Spinal cord (tissue), 10 donors: ENCODE measurements around the gene NDUFAF8. TPM values are rescaled to one million over a fixed set of nuclear protein-coding genes. Genes with fewer than 3 reads are reported as not detected.

Experiments
- DNase-seq, 6 donors: peaks; one replicate each; pipeline versions ENCODE4 v3.0.0 to v3.0.0-alpha.2; 2013 to 2015; ENCODE audit warnings: low spot score in 6 of 6, low read depth in 4 of 6
- H3K27ac ChIP-seq: one replicate; pipeline ENCODE4 v1.5.1; 2013; ENCODE audit warnings: low read depth, low read length, control low read depth
- H3K27me3 ChIP-seq: one replicate; pipeline ENCODE4 v1.6.1; 2013; ENCODE audit warnings: low read length; ENCODE audit not compliant: control insufficient read depth, insufficient read depth
- H3K36me3 ChIP-seq: one replicate; pipeline ENCODE4 v1.6.1; 2013; ENCODE audit warnings: low read length; ENCODE audit not compliant: control insufficient read depth, insufficient read depth
- H3K4me1 ChIP-seq: one replicate; pipeline ENCODE4 v1.6.1; 2013; ENCODE audit warnings: low read length; ENCODE audit not compliant: control insufficient read depth, insufficient read depth
- H3K4me3 ChIP-seq: one replicate; pipeline ENCODE4 v1.5.1; 2013; ENCODE audit warnings: low read depth, low read length, control low read depth
- H3K9me3 ChIP-seq: one replicate; pipeline ENCODE4 v1.6.1; 2013; ENCODE audit warnings: low read length; ENCODE audit not compliant: control insufficient read depth, insufficient read depth
- WGBS: methylation state at CpG from one replicate; pipeline ENCODE4 v1.1.5; 2013; ENCODE audit warnings: missing lambda C conversion rate; ENCODE audit not compliant: insufficient coverage; 5-methylcytosine and 5-hydroxymethylcytosine counted together
- polyA plus RNA-seq, 2 donors: library from polyadenylated mRNA; unstranded; fragments of 120-200 nt; gene quantifications; one replicate each; pipeline ENCODE4 v1.2.1, GENCODE V29; 2013; ENCODE audit not compliant: insufficient read length in 2 of 2
- total RNA-seq, 2 donors: library from RNA; depleted of rRNA in 1 of 2; stranded (reverse); fragments of 120-200 nt in 1 of 2; fragments of >200 nt in 1 of 2; gene quantifications; one replicate each; pipeline versions ENCODE4 v1.2.3 to v1.2.4, GENCODE V29; 2013 to 2014
- donor health status: healthy.

NDUFAF8 gene
- total and polyA plus RNA-seq, 4 donors: 9.4 to 87.6 (median 73.9) TPM

GRCh38 chr17:81209141-81209540 is 30.0 kb upstream of the NDUFAF8 start:
- WGBS: 95% methylated on average over 14 of the region's 16 CpGs
- H3K27me3 ChIP-seq: no peaks in the 10 kb centered on the region
- peaks cover 7% of the 10 kb centered on the region for H3K4me1 ChIP-seq
- H3K36me3 ChIP-seq: peaks cover 65% of the 10 kb centered on the region
- no peak for DNase-seq
- H3K9me3 ChIP-seq: no peaks in the 10 kb centered on the region
- H3K27ac ChIP-seq: no peak overlapping the region
- H3K4me3 ChIP-seq: no peak overlapping the region

DNA sequence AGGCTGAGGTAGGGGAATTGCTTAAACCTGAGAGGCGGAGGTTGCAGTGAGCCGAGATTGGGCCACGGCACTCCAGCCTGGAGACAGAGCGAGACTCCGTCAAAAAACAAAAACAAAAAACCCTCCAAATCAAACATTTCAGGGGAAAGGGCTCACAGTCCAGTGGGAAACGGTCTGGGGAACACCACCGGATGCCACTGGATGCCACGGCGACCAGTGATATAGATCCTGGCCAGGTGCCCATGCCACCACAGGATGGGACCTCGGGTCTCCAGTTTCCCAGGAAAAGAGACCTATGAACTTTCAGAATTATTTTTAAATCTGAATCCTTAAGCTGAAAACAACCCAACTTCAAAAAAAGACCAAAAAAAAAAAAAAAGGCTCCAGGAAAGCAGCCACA is 28.7 kb upstream of the NDUFAF8 start:
- peaks cover 7% of the 10 kb centered on the region for H3K4me1 ChIP-seq
- peaks cover 57% of the 10 kb centered on the region for H3K36me3 ChIP-seq
- no peak overlapping the region for H3K4me3 ChIP-seq
- 49% methylated on average over 6 of the region's 10 CpGs for WGBS
- H3K27me3 ChIP-seq: no peaks in the 10 kb centered on the region
- H3K27ac ChIP-seq: no peak overlapping the region
- DNase-seq: no peak
- no peaks in the 10 kb centered on the region for H3K9me3 ChIP-seq

GRCh38 chr17:81210868-81211267 is 28.2 kb upstream of the NDUFAF8 start:
- 58% methylated on average over 7 of the region's 14 CpGs for WGBS
- Histone ChIP-seq H3K27ac (no peak overlapping the region), H3K4me1 (peaks cover 7% of the 10 kb centered on the region), H3K4me3 (no peak overlapping the region), H3K9me3 (no peaks in the 10 kb centered on the region), H3K27me3 (no peaks in the 10 kb centered on the region), H3K36me3 (peaks cover 53% of the 10 kb centered on the region)
- DNase-seq: no peak

GRCh38 chr17:81212365-81212764 is 26.8 kb upstream of the NDUFAF8 start:
- no peak overlapping the region for H3K4me3 ChIP-seq
- H3K27ac ChIP-seq: no peak overlapping the region
- H3K27me3 ChIP-seq: no peaks in the 10 kb centered on the region
- 100% methylated on average over 4 of the region's 9 CpGs for WGBS
- H3K9me3 ChIP-seq: no peaks in the 10 kb centered on the region
- peaks cover 7% of the 10 kb centered on the region for H3K4me1 ChIP-seq
- peaks cover 52% of the 10 kb centered on the region for H3K36me3 ChIP-seq
- no peak for DNase-seq

DNA sequence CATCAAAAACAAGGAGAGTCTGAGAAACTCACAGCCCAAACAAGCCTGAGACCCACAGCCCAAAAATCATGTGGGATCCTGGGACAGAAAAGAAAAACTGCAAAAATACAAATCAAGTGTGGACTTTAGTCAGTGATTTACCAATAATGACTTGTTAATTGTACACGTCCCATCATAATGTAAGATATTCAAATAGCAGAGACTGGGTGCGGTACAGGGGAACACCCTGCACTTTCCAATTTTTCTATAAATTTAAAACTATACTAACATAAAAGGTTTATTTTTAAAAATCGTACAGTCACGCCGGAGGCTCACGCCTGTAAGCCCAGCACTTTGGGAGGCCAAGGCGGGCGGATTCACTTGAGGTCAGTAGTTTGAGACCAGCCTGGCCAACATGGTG is 25.1 kb upstream of the NDUFAF8 start:
- H3K27me3 ChIP-seq: no peaks in the 10 kb centered on the region
- H3K36me3 ChIP-seq: peaks cover 51% of the 10 kb centered on the region
- peaks cover 7% of the 10 kb centered on the region for H3K4me1 ChIP-seq
- H3K4me3 ChIP-seq: no peak overlapping the region
- no peak for DNase-seq
- H3K9me3 ChIP-seq: no peaks in the 10 kb centered on the region
- 93% methylated on average over 6 of the region's 8 CpGs for WGBS
- H3K27ac ChIP-seq: no peak overlapping the region

DNA sequence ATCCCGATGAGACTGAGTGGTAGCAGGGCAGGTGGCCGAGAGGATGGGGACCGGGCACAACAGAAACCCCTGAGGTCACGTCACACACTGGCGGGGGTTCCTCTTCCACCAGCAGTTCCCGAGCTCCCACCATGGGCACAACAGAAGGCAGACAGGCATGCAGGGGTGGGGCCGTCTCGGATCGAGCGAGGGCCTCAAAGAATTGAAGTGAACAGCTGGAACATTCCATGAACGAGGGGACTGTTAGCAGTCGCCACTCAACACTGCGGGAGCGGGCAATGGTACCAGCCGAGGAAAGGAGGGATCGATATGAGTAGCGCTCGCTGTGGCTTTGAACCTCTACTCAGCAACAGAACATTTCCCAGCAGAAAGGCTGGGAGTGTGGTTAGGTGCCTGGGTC is 21.6 kb upstream of the NDUFAF8 start:
- H3K9me3 ChIP-seq: no peaks in the 10 kb centered on the region
- H3K36me3 ChIP-seq: peaks cover 44% of the 10 kb centered on the region
- H3K4me3 ChIP-seq: no peak overlapping the region
- no peak for DNase-seq
- WGBS: 74% methylated on average over 16 of the region's 18 CpGs
- H3K27ac ChIP-seq: no peak overlapping the region
- H3K27me3 ChIP-seq: no peaks in the 10 kb centered on the region
- peaks cover 19% of the 10 kb centered on the region for H3K4me1 ChIP-seq

- H3K36me3 ChIP-seq: peaks cover 43% of the 10 kb centered on the region
- WGBS: 86% methylated on average over 11 of the region's 13 CpGs
- no peak overlapping the region for H3K4me3 ChIP-seq
- no peak overlapping the region for H3K27ac ChIP-seq
- no peaks in the 10 kb centered on the region for H3K9me3 ChIP-seq
- no peak for DNase-seq
- peaks cover 22% of the 10 kb centered on the region for H3K4me1 ChIP-seq
- no peaks in the 10 kb centered on the region for H3K27me3 ChIP-seq
These were observed 20.7 kb upstream of the NDUFAF8 start for GRCh38 chr17:81218459-81218858.

DNA sequence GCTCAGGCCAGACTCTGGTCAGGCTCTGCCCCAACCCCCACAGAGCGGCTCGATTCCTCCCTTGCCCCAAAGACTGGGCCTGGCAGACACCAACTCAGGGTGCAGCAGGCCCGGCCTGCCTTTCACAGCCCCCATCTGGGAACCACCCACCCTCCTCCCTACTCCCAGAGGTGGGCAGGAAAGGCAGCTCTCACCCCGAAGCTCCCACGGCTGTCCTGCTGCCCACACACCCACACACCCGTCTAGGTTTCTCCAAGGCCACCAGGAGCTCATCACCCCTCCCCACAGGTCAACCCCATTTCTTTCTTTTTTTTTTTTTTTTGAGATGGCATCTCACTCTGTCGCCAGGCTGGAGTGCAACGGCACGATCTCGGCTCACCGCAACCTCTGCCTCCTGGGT is 20.1 kb upstream of the NDUFAF8 start:
- no peak for DNase-seq
- 92% methylated on average over 11 of the region's 11 CpGs for WGBS

DNA sequence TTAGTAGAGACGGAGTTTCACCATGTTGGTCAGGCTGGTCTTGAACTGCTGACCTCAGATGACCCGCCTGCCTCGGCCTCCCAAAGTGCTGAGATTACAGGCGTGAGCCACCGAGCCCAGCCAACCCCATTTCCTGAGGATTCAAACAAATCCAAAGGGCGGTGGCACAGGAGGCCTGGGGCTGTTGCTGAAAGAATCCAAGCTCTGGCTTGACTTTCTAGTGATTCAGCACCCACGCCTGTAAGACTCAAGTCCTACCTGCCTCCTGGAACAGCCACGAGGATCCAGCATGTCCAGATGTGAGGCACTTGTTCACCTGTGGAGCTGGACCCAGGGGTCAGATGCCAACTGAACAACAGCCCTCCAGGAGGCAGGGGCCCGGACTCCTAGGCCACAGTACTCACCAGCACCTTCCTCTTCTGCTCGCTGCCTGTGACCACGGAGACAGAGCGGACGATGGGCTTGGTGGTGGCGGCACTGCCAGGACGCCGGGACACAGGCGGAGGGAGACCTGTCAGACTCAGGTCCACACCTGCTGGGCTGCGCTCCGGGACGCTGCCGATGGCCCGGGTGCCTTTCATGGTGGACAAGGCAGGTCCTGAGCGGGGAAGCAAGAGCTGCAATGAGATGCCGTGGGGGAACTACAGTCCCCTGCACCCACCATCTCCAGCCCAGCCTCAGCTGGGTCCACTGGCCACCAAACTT is 19.5 kb upstream of the NDUFAF8 start:
- Histone ChIP-seq H3K4me1 (peaks cover 26% of the 10 kb centered on the region), H3K27me3 (no peaks in the 10 kb centered on the region), H3K9me3 (no peaks in the 10 kb centered on the region), H3K4me3 (no peak overlapping the region), H3K36me3 (peaks cover 43% of the 10 kb centered on the region), H3K27ac (no peak overlapping the region)
- WGBS: 97% methylated on average over 22 of the region's 24 CpGs
- DNase-seq: no peak

More for the DNA sequence above, 20.1 kb upstream of the NDUFAF8 start:
- Histone ChIP-seq H3K27ac (no peak overlapping the region), H3K4me3 (no peak overlapping the region), H3K36me3 (peaks cover 43% of the 10 kb centered on the region), H3K4me1 (peaks cover 26% of the 10 kb centered on the region), H3K27me3 (no peaks in the 10 kb centered on the region), H3K9me3 (no peaks in the 10 kb centered on the region)

DNA sequence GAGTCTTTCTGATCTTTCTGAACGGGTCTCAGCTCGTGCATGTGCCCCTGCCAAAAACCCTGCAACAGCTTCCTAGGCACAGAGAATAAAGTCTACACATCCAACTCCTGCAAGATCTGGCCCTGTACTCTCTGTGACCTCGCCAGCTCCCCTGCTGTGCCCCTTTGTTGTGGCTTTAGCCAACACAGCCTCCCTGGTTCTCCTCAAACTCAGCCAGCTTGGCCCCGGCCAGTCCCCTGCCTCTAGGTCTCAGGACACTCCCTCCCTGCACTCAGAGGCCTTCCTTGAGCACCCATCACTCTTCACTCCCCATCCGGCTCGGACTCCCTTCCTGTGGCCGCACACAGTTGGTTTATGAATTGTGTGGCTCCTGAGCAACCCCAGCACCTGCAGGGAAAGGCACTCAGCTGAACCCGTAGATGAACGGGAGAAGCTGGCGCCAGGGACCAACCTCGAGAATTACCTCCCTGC is 17.7 kb upstream of the NDUFAF8 start:
- H3K27me3 ChIP-seq: no peaks in the 10 kb centered on the region
- H3K4me3 ChIP-seq: peak overlapping the region; percentile 63
- WGBS: 39% methylated on average over 9 of the region's 11 CpGs
- no peaks in the 10 kb centered on the region for H3K9me3 ChIP-seq
- peaks cover 38% of the 10 kb centered on the region for H3K36me3 ChIP-seq
- H3K27ac ChIP-seq: no peak overlapping the region
- H3K4me1 ChIP-seq: peaks cover 26% of the 10 kb centered on the region
- no peak for DNase-seq
